Measurements from ENCODE around the gene CTNNA3. TPM values are rescaled to one million over a fixed set of nuclear protein-coding genes. Genes with fewer than 3 reads are reported as not detected.

CTNNA3 gene
- total RNA-seq, 4 donors from 2014 or later, result 0.68 to 75.2 (median 1.4) TPM

- 48 to 58% methylated on average over 2 to 3 of the region's 3 CpGs for WGBS, 2 donors (ENCODE audit: low coverage in 1 of 2)
- intact Hi-C loops (cut with DNase I; ENCODE audit: low total_unique reads), result no loop called here
- TF ChIP-seq POLR2A (IDR thresholded peaks at IDR 0.05) (no peak), POLR2AphosphoS5 (IDR thresholded peaks at IDR 0.05) (no peak), EP300 (IDR thresholded peaks at IDR 0.05; ENCODE audit: low read depth) (no peak), CTCF (IDR thresholded peaks at IDR 0.05) (no peak)
Observed at GRCh38 chr10:66187053-66187733, 1508.8 kb downstream of the CTNNA3 start.

GRCh38 chr10:66183028-66183427, 1513.0 kb downstream of the CTNNA3 start:
- Histone ChIP-seq H3K36me3 (no peaks in the 10 kb centered on the region), H3K27me3 (no peaks in the 10 kb centered on the region), H3K4me1 (peaks cover 0 to 2% (median 0%) of the 10 kb centered on the region in 4 donors), H3K4me3 (no peak overlapping the region), H3K9me3 (no peaks in the 10 kb centered on the region), H3K27ac (no peak overlapping the region)
- DNase-seq, result no peak
- in situ Hi-C loops (cut with MboI; ENCODE audit: low pct_ligation_motif_present in 1 of 4, low pct_unique_long_range_greater_than_20kb in 1 of 4, low sequenced_read_pairs in 3 of 4), result no loop called here
- TF ChIP-seq CTCF (IDR thresholded peaks at IDR 0.05), result no peak
- TF ChIP-seq POLR2A (IDR thresholded peaks at IDR 0.05), result no peak
- no peak for TF ChIP-seq POLR2AphosphoS5 (IDR thresholded peaks at IDR 0.05)
- TF ChIP-seq EP300 (IDR thresholded peaks at IDR 0.05; ENCODE audit: low read depth), result no peak
- intact Hi-C loops (cut with DNase I; ENCODE audit: low total_unique reads), result no loop called here
- WGBS, 2 donors (ENCODE audit: low coverage in 1 of 2), result 87 to 88% methylated on average over 1 to 2 of the region's 2 CpGs

More at GRCh38 chr10:66187053-66187733, 1508.8 kb downstream of the CTNNA3 start:
- Histone ChIP-seq H3K9me3 (no peaks in the 10 kb centered on the region), H3K4me3 (no peak overlapping the region), H3K27me3 (no peaks in the 10 kb centered on the region), H3K36me3 (no peaks in the 10 kb centered on the region), H3K4me1 (peaks cover 0 to 5% (median 0%) of the 10 kb centered on the region in 4 donors), H3K27ac (no peak overlapping the region)
- in situ Hi-C loops (cut with MboI; ENCODE audit: low pct_ligation_motif_present in 1 of 4, low pct_unique_long_range_greater_than_20kb in 1 of 4, low sequenced_read_pairs in 3 of 4), result no loop called here
- DNase-seq, result no peak

GRCh38 chr10:66180581-66181318, 1515.2 kb downstream of the CTNNA3 start:
- H3K4me1 ChIP-seq, result no peaks in the 10 kb centered on the region
- no peak overlapping the region for H3K4me3 ChIP-seq
- H3K27ac ChIP-seq, result no peak overlapping the region
- intact Hi-C loops (cut with DNase I; ENCODE audit: low total_unique reads), result no loop called here
- H3K27me3 ChIP-seq, result no peaks in the 10 kb centered on the region
- DNase-seq, result no peak
- H3K9me3 ChIP-seq, result no peaks in the 10 kb centered on the region
- in situ Hi-C loops (cut with MboI; ENCODE audit: low pct_ligation_motif_present in 1 of 4, low pct_unique_long_range_greater_than_20kb in 1 of 4, low sequenced_read_pairs in 3 of 4), result no loop called here
- TF ChIP-seq EP300 (IDR thresholded peaks at IDR 0.05; ENCODE audit: low read depth), result no peak
- peak; percentile 62 to 74 (median 67) for TF ChIP-seq CTCF (IDR thresholded peaks at IDR 0.05)
- WGBS, 2 donors (ENCODE audit: low coverage in 1 of 2), result 48 to 51% methylated on average over 5 of the region's 5 CpGs
- no peaks in the 10 kb centered on the region for H3K36me3 ChIP-seq

- no peak for TF ChIP-seq POLR2A (IDR thresholded peaks at IDR 0.05)
- no peak for TF ChIP-seq POLR2AphosphoS5 (IDR thresholded peaks at IDR 0.05)
- no peak for TF ChIP-seq CTCF (IDR thresholded peaks at IDR 0.05)
- no peak for TF ChIP-seq EP300 (IDR thresholded peaks at IDR 0.05; ENCODE audit: low read depth)
- H3K27me3 ChIP-seq, result no peaks in the 10 kb centered on the region
- 80 to 85% methylated on average over 3 of the region's 3 CpGs for WGBS, 2 donors (ENCODE audit: low coverage in 1 of 2)
- no peak for DNase-seq
- no peaks in the 10 kb centered on the region for H3K4me1 ChIP-seq
- H3K36me3 ChIP-seq, result no peaks in the 10 kb centered on the region
- H3K9me3 ChIP-seq, result no peaks in the 10 kb centered on the region
- no peak overlapping the region for H3K4me3 ChIP-seq
- in situ Hi-C loops (cut with MboI; ENCODE audit: low pct_ligation_motif_present in 1 of 4, low pct_unique_long_range_greater_than_20kb in 1 of 4, low sequenced_read_pairs in 3 of 4) (no loop called here), intact Hi-C loops (cut with DNase I; ENCODE audit: low total_unique reads) (no loop called here)
- no peak overlapping the region for H3K27ac ChIP-seq
Observed at GRCh38 chr10:66180021-66180420, 1516.0 kb downstream of the CTNNA3 start.
